DOHH2 (cell line): Measurements from ENCODE around the gene EPC1.
"Not testable (repeated sequence)": the region's sequence is repeated elsewhere in the genome, so short reads cannot be mapped to it uniquely, and the experiment has no call there.

Experiments used
- H3F3A ChIP-seq: fragments of 200-600 bp; sonication (generic), shearing (Covaris generic); 2 replicates; pipeline ENCODE4 v1.6.0; 2016; ENCODE audit warnings: antibody characterized with exemption, mild to moderate bottlenecking; ENCODE audit not compliant: control insufficient read depth, insufficient read depth
- H3K27ac ChIP-seq: fragments of 200-600 bp; sonication (generic); 2 replicates; pipeline ENCODE4 v1.5.1; 2014; ENCODE audit warnings: low read depth, mild to moderate bottlenecking, low read length, moderate library complexity
- H3K27me3 ChIP-seq: fragments of 200-600 bp; sonication (generic); 2 replicates; pipeline ENCODE4 v1.6.1; 2014; ENCODE audit warnings: mild to moderate bottlenecking, low read length, mixed read lengths; ENCODE audit not compliant: control insufficient read depth
- H3K36me3 ChIP-seq: fragments of 200-600 bp; sonication (generic); 2 replicates; pipeline ENCODE4 v1.6.1; 2014; ENCODE audit warnings: mild to moderate bottlenecking, low read length, moderate library complexity, mixed read lengths; ENCODE audit not compliant: control insufficient read depth
- H3K4me1 ChIP-seq: fragments of 200-600 bp; sonication (generic); 2 replicates; pipeline ENCODE4 v1.6.1; 2014; ENCODE audit warnings: mild to moderate bottlenecking, low read length, mixed read lengths; ENCODE audit not compliant: control insufficient read depth
- H3K4me2 ChIP-seq: fragments of 200-600 bp; sonication (generic); 2 replicates; pipeline ENCODE4 v1.6.0; 2014; ENCODE audit warnings: mild to moderate bottlenecking, low read length, moderate library complexity
- H3K4me3 ChIP-seq: fragments of 200-600 bp; sonication (generic); 2 replicates; pipeline ENCODE4 v1.5.1; 2014; ENCODE audit warnings: mild to moderate bottlenecking, low read length, mixed read lengths
- H3K79me2 ChIP-seq: fragments of 200-600 bp; sonication (generic); 2 replicates; pipeline ENCODE4 v1.6.1; 2014; ENCODE audit warnings: mild to moderate bottlenecking, low read length, mixed read lengths; ENCODE audit not compliant: control insufficient read depth
- H3K9me2 ChIP-seq: fragments of 200-600 bp; sonication (generic); replicated peaks from 2 replicates; pipeline ENCODE4 v1.6.1; 2014; ENCODE audit warnings: mild to moderate bottlenecking, low read length, mixed read lengths; ENCODE audit not compliant: control insufficient read depth
- H3K9me3 ChIP-seq: fragments of 200-600 bp; sonication (generic); 2 replicates; pipeline ENCODE4 v1.6.1; 2014; ENCODE audit warnings: antibody characterized with exemption, low read length, mixed read lengths; ENCODE audit not compliant: control insufficient read depth, insufficient read depth
- H4K20me1 ChIP-seq: fragments of 200-600 bp; sonication (generic); 2 replicates; pipeline ENCODE4 v1.6.0; 2014; ENCODE audit warnings: low read depth, mild to moderate bottlenecking, antibody characterized with exemption, low read length, moderate library complexity; ENCODE audit not compliant: control insufficient read depth, insufficient read depth
- CTCF ChIP-seq: fragments of 200-600 bp; sonication (generic); IDR thresholded peaks from one replicate; pipeline ENCODE4 v1.5.1; 2014; ENCODE audit warnings: antibody characterized with exemption, mild to moderate bottlenecking, low read depth, low read length; ENCODE audit not compliant: poor library complexity, severe bottlenecking
- EZH2phosphoT487 ChIP-seq: fragments of 200-600 bp; sonication (generic); IDR thresholded peaks from 2 replicates; pipeline ENCODE4 v1.6.1; 2017; ENCODE audit warnings: borderline replicate concordance, mild to moderate bottlenecking, antibody characterized with exemption, low read length, moderate library complexity, mixed read lengths

The EPC1 gene

GRCh38 chr10:32366111-32366510 is 19.2 kb upstream of the EPC1 start:
- Histone ChIP-seq H3K79me2 (peaks cover 83% of the 10 kb centered on the region), H3K36me3 (peaks cover 2% of the 10 kb centered on the region; the same call in 1 of the 2 replicates), H3K27ac (no peak overlapping the region), H3K9me3 (no peaks in the 10 kb centered on the region), H3K4me3 (no peak overlapping the region), H3F3A (peaks cover 10% of the 10 kb centered on the region; the same call in 1 of the 2 replicates), H4K20me1 (no peaks in the 10 kb centered on the region), H3K9me2 (no peaks in the 10 kb centered on the region), H3K27me3 (no peaks in the 10 kb centered on the region), H3K4me2 (no peak overlapping the region), H3K4me1 (peaks cover 8% of the 10 kb centered on the region)
- TF ChIP-seq EZH2phosphoT487 (no peak), CTCF (no peak)

- H3K36me3 ChIP-seq, H3K9me3 ChIP-seq, H3K27me3 ChIP-seq, H3K27ac ChIP-seq, H4K20me1 ChIP-seq, H3K9me2 ChIP-seq, H3F3A ChIP-seq, H3K4me1 ChIP-seq, H3K4me2 ChIP-seq, H3K4me3 ChIP-seq: not testable (repeated sequence)
- H3K79me2 ChIP-seq: peaks cover 82% of the 10 kb centered on the region
Measured at GRCh38 chr10:32365404-32365803, 18.4 kb upstream of the EPC1 start.

- TF ChIP-seq EZH2phosphoT487 (no peak), CTCF (no peak)
- H3K4me2 ChIP-seq: no peak overlapping the region
- peaks cover 78% of the 10 kb centered on the region for H3K79me2 ChIP-seq
- no peaks in the 10 kb centered on the region for H3K27me3 ChIP-seq
- H3K4me1 ChIP-seq: peaks cover 1% of the 10 kb centered on the region
- no peaks in the 10 kb centered on the region for H3K9me2 ChIP-seq
- H3K36me3 ChIP-seq: 0 out of 2 replicates have a peak, but pooled peaks cover 6% of the 10 kb centered on the region
- no peaks in the 10 kb centered on the region for H3F3A ChIP-seq
- no peak overlapping the region for H3K4me3 ChIP-seq
- H3K9me3 ChIP-seq: no peaks in the 10 kb centered on the region
- no peak overlapping the region for H3K27ac ChIP-seq
- no peaks in the 10 kb centered on the region for H4K20me1 ChIP-seq
Measured at GRCh38 chr10:32362571-32362970, 15.6 kb upstream of the EPC1 start.

GRCh38 chr10:32360884-32361283 is 13.9 kb upstream of the EPC1 start:
- no peaks in the 10 kb centered on the region for H3K9me3 ChIP-seq
- no peaks in the 10 kb centered on the region for H3K4me1 ChIP-seq
- H4K20me1 ChIP-seq: no peaks in the 10 kb centered on the region
- H3K27ac ChIP-seq: no peak overlapping the region
- H3K9me2 ChIP-seq: no peaks in the 10 kb centered on the region
- no peak overlapping the region for H3K4me2 ChIP-seq
- TF ChIP-seq EZH2phosphoT487 (no peak), CTCF (no peak)
- H3K4me3 ChIP-seq: no peak overlapping the region
- H3F3A ChIP-seq: no peaks in the 10 kb centered on the region
- H3K36me3 ChIP-seq: 0 out of 2 replicates have a peak, but pooled peaks cover 6% of the 10 kb centered on the region
- peaks cover 75% of the 10 kb centered on the region for H3K79me2 ChIP-seq
- no peaks in the 10 kb centered on the region for H3K27me3 ChIP-seq
